Sigmoid colon (tissue), 7 donors: Measurements from ENCODE around the gene SMIM10. TPM values are rescaled to one million over a fixed set of nuclear protein-coding genes. Genes with fewer than 3 reads are reported as not detected.

Experiments used
- DNase-seq: peaks from one replicate; pipeline ENCODE4 v3.0.0-alpha.2; 2019
- H3K27ac ChIP-seq, 4 donors: fragments of 200-600 bp; sonication (generic); one replicate each; pipeline ENCODE4 v1.5.1; 2016 to 2019; ENCODE audit warnings: mild to moderate bottlenecking in 1 of 4
- H3K27me3 ChIP-seq, 3 donors: fragments of 200-600 bp; sonication (generic); one replicate each; pipeline ENCODE4 v1.5.1; 2019; ENCODE audit warnings: mild to moderate bottlenecking in 1 of 3
- H3K36me3 ChIP-seq, 4 donors: fragments of 200-600 bp; sonication (generic); one replicate each; pipeline ENCODE4 v1.5.1; 2016 to 2019
- H3K4me1 ChIP-seq, 4 donors: fragments of 200-600 bp; sonication (generic); one replicate each; pipeline ENCODE4 v1.5.1; 2017 to 2019
- H3K4me3 ChIP-seq, 4 donors: fragments of 200-600 bp; sonication (generic); one replicate each; pipeline ENCODE4 v1.5.1; 2017 to 2019; ENCODE audit warnings: mild to moderate bottlenecking in 2 of 4, moderate library complexity in 1 of 4
- H3K9me3 ChIP-seq, 4 donors: fragments of 200-600 bp in 3 of 4; sonication (generic) in 3 of 4; one replicate each; pipeline versions ENCODE4 v1.5.1 to v1.6.1; 2013 to 2019
- EP300 ChIP-seq, 4 donors: sonication (generic); formaldehyde crosslinking; IDR thresholded peaks; one replicate each; pipeline ENCODE4 v1.6.1; 2017; ENCODE audit warnings: antibody characterized with exemption in 4 of 4
- POLR2A ChIP-seq, 2 donors: fragments of 450-650 bp; IDR thresholded peaks; one replicate each; pipeline ENCODE4 v1.6.1; 2016; ENCODE audit warnings: antibody characterized with exemption in 2 of 2, mild to moderate bottlenecking in 2 of 2, moderate library complexity in 2 of 2
- POLR2AphosphoS5 ChIP-seq, 4 donors: sonication (generic); formaldehyde crosslinking; IDR thresholded peaks; one replicate each; pipeline ENCODE4 v1.6.1; 2017; ENCODE audit warnings: antibody characterized with exemption in 4 of 4
- WGBS, 2 donors: extraction: QIAGEN DNeasy Blood & Tissue Kit; methylation state at CpG; one replicate each; pipeline ENCODE4 v1.1.7; 2013; 5-methylcytosine and 5-hydroxymethylcytosine counted together
- intact Hi-C: fragments of 100-400 bp; cut with DNase I; formaldehyde crosslinking; loops from one replicate; pipeline ENCODE4 v1.15.1; 2023
- polyA plus RNA-seq, 3 donors: library from polyadenylated mRNA; stranded (reverse); fragments of 200-250 nt; gene quantifications; one replicate each; pipeline ENCODE4 v1.2.3, GENCODE V29; 2013
- total RNA-seq, 4 donors: library from RNA; depleted of rRNA; stranded (reverse); fragments of >200 nt; gene quantifications; one replicate each; pipeline ENCODE4 v1.1.0, GENCODE V29; 2016
- TF ChIP-seq, protein P1 (sequence below), 4 experiments: fragments of 450-650 bp in 3 of 4; fragments of 200-600 bp in 1 of 4; IDR thresholded peaks; one replicate each; pipeline ENCODE4 v1.5.1; 2016 to 2019; ENCODE audit warnings: antibody characterized with exemption in 4 of 4, mild to moderate bottlenecking in 3 of 4, moderate library complexity in 2 of 4
- donor health status: healthy with polysubstance abuse.
- donor health status: Bipolar disorder and iron deficiency.
- donor health status: healthy.

SMIM10 gene
- total and polyA plus RNA-seq, 7 donors, result 3.0 to 11.3 (median 7.2) TPM

DNA sequence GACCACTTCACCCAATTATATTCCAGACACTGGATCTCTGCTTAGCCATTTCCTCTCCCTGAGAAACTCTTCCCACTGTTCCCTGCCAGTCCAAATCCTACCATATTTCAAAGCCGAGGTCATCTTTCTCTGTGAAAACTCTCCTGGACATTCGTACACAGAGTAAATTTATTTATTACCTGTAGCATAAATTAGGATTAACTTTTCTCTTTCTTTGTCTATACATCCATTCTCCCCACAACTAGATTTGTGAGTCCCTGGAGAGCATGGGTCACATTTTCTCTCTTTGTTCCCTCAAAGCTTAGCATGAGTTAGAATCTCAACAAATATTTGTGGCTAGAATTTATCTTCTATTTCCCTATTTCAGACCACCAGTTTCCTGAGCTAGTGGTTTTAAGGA is 27.8 kb upstream of the SMIM10 start:
- no peak for TF ChIP-seq EP300 (IDR thresholded peaks at IDR 0.05)
- TF ChIP-seq, protein P1, sequence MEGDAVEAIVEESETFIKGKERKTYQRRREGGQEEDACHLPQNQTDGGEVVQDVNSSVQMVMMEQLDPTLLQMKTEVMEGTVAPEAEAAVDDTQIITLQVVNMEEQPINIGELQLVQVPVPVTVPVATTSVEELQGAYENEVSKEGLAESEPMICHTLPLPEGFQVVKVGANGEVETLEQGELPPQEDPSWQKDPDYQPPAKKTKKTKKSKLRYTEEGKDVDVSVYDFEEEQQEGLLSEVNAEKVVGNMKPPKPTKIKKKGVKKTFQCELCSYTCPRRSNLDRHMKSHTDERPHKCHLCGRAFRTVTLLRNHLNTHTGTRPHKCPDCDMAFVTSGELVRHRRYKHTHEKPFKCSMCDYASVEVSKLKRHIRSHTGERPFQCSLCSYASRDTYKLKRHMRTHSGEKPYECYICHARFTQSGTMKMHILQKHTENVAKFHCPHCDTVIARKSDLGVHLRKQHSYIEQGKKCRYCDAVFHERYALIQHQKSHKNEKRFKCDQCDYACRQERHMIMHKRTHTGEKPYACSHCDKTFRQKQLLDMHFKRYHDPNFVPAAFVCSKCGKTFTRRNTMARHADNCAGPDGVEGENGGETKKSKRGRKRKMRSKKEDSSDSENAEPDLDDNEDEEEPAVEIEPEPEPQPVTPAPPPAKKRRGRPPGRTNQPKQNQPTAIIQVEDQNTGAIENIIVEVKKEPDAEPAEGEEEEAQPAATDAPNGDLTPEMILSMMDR (IDR thresholded peaks at IDR 0.05), result no peak
- TF ChIP-seq POLR2AphosphoS5 (IDR thresholded peaks at IDR 0.05), result no peak
- TF ChIP-seq POLR2A (IDR thresholded peaks at IDR 0.05), result no peak
- no peaks in the 10 kb centered on the region for H3K4me1 ChIP-seq
- no peaks in the 10 kb centered on the region for H3K27me3 ChIP-seq
- H3K36me3 ChIP-seq, result no peaks in the 10 kb centered on the region
- intact Hi-C loops, result no loop called here
- H3K9me3 ChIP-seq, result no peaks in the 10 kb centered on the region
- no peak for DNase-seq
- WGBS, 2 donors, result 55 to 56% methylated on average over 2 of the region's 2 CpGs
- H3K4me3 ChIP-seq, result no peak overlapping the region
- no peak overlapping the region for H3K27ac ChIP-seq

DNA sequence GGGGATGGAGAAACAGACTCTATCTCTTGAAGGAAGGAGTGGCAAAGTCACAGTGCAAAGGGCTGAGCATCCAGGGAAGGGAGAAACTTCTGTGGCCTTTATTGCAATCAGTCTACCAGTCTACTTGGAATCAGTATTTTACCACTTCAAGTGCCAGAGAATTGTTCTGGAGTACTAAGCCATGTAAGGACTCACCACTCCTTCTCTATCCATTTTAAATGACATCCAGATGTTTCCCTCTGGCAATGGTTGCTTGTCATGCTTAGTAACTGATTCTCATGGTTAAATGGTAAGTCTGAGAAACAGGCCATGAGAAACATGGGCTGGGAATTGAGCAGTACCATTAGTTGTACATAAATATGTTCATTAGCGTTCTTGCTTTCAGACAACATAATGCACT is 21.1 kb upstream of the SMIM10 start:
- Histone ChIP-seq H3K4me3 (no peak overlapping the region), H3K4me1 (no peaks in the 10 kb centered on the region), H3K27me3 (no peaks in the 10 kb centered on the region), H3K27ac (no peak overlapping the region), H3K9me3 (no peaks in the 10 kb centered on the region), H3K36me3 (no peaks in the 10 kb centered on the region)
- 83 to 89% methylated on average over 1 of the region's 1 CpG for WGBS, 2 donors
- intact Hi-C loops, result no loop called here
- TF ChIP-seq, protein P1 (IDR thresholded peaks at IDR 0.05), result no peak
- no peak for TF ChIP-seq POLR2A (IDR thresholded peaks at IDR 0.05)
- TF ChIP-seq EP300 (IDR thresholded peaks at IDR 0.05), result no peak
- no peak for TF ChIP-seq POLR2AphosphoS5 (IDR thresholded peaks at IDR 0.05)
- no peak for DNase-seq

DNA sequence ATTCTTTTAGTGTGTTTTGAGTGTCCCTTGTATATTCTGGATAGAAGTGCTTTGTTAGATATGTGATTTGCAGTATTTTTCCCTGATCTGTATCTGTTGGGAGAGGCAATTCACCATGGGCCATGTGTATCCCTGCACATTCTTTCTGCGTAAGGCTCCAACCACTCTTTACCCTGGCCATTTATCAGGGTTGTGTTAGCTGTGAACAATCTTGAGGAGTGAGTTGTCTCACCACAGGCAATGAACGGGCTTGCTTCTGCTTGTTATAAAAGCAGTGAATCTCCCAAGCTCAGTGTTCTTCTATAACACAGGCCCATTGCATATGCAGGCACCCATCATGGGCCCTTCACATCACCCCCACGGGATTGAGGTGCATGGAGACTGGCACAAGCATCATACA is 18.9 kb upstream of the SMIM10 start:
- H3K4me3 ChIP-seq, result no peak overlapping the region
- H3K4me1 ChIP-seq, result no peaks in the 10 kb centered on the region
- H3K27me3 ChIP-seq, result no peaks in the 10 kb centered on the region
- 75 to 84% methylated on average over 3 of the region's 3 CpGs for WGBS, 2 donors
- no peak overlapping the region for H3K27ac ChIP-seq
- no peaks in the 10 kb centered on the region for H3K36me3 ChIP-seq
- H3K9me3 ChIP-seq, result no peaks in the 10 kb centered on the region
- intact Hi-C loops, result no loop called here
- TF ChIP-seq POLR2AphosphoS5 (IDR thresholded peaks at IDR 0.05) (no peak), EP300 (IDR thresholded peaks at IDR 0.05) (no peak), POLR2A (IDR thresholded peaks at IDR 0.05) (no peak)
- TF ChIP-seq, protein P1 (IDR thresholded peaks at IDR 0.05), result no peak
- DNase-seq, result no peak

DNA sequence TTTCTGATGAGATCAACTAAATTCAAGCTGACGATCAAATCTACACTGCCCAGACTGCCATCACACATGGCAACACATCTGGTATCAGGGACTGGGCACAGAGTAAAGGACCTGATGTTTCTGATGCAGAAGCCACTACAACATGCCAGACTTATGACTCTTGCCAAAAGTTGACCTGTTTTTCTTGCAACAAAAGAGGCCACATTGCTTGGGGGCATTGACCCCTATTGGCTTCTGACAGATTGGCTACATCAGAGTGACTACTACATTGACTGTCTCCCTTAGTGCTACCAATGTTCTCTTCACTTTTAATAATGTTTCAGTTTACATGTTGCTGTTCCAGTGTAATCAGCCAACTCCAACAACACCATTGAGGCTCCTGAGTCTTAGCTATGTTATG is 15.3 kb upstream of the SMIM10 start:
- Histone ChIP-seq H3K4me1 (no peaks in the 10 kb centered on the region), H3K27ac (no peak overlapping the region), H3K9me3 (no peaks in the 10 kb centered on the region), H3K4me3 (no peak overlapping the region), H3K27me3 (no peaks in the 10 kb centered on the region), H3K36me3 (no peaks in the 10 kb centered on the region)
- WGBS, 2 donors, result 97 to 100% methylated on average over 1 of the region's 1 CpG
- no peak for TF ChIP-seq EP300 (IDR thresholded peaks at IDR 0.05)
- TF ChIP-seq POLR2A (IDR thresholded peaks at IDR 0.05), result no peak
- TF ChIP-seq, protein P1 (IDR thresholded peaks at IDR 0.05), result no peak
- TF ChIP-seq POLR2AphosphoS5 (IDR thresholded peaks at IDR 0.05), result no peak
- no peak for DNase-seq
- intact Hi-C loops, result no loop called here

DNA sequence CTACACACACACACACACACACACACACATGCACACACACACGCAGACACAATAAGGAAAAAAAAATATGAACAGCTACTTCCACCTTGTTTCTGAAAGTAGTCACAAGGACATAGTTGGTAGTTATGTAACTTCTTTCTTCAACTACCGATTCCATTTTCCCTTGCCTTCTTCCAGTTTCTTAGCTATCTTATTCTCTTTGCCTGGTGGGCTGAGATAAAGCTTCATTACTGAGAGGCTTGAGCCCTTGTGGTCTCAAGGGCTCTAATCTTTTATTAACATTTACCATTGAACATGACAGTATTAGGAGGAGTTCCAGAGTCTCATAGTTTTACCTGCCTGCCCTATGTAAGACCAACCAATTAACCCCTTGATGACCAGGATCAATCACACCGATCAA is 8.9 kb upstream of the SMIM10 start:
- Histone ChIP-seq H3K27ac (no peak overlapping the region), H3K4me3 (no peak overlapping the region), H3K36me3 (no peaks in the 10 kb centered on the region), H3K4me1 (no peaks in the 10 kb centered on the region), H3K9me3 (no peaks in the 10 kb centered on the region), H3K27me3 (peaks cover 0 to 3% (median 0%) of the 10 kb centered on the region in 3 donors)
- TF ChIP-seq, protein P1 (IDR thresholded peaks at IDR 0.05), result no peak
- TF ChIP-seq POLR2A (IDR thresholded peaks at IDR 0.05) (no peak), EP300 (IDR thresholded peaks at IDR 0.05) (no peak), POLR2AphosphoS5 (IDR thresholded peaks at IDR 0.05) (no peak)
- WGBS, 2 donors, result 70 to 84% methylated on average over 3 of the region's 3 CpGs
- intact Hi-C loops, result no loop called here
- DNase-seq, result no peak
